ENCODE measurements around the gene TMEM248.
A peak's percentile ranks its signal among the peaks of the same experiment; 100 is the strongest.
"Not testable (repeated sequence)": the region's sequence is repeated elsewhere in the genome, so short reads cannot be mapped to it uniquely, and the experiment has no call there.

TMEM248 gene

DNA sequence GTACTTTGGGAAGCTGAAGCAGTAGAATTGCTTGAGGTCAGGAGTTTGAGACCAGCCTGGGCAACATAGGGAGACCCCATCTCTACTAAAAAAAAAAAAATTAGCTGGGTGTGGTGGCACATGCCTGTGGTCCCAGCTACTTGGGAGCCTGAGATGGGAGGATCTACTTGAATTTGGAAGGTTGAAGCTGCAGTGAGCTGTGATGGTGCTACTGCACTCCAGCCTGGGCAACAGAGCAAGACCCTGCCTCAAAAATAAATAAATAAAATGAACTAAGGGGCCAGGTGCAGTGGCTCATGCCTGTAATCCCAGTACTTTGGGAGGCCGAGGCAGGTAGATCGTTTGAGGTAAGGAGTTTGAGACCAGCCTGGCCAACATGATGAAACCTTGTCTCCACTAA lies 9.8 kb upstream of the TMEM248 start:
- not testable (repeated sequence) for DNase-seq

GRCh38 chr7:66912195-66912594 lies 8.8 kb upstream of the TMEM248 start:
- DNase-seq = no peak

DNA sequence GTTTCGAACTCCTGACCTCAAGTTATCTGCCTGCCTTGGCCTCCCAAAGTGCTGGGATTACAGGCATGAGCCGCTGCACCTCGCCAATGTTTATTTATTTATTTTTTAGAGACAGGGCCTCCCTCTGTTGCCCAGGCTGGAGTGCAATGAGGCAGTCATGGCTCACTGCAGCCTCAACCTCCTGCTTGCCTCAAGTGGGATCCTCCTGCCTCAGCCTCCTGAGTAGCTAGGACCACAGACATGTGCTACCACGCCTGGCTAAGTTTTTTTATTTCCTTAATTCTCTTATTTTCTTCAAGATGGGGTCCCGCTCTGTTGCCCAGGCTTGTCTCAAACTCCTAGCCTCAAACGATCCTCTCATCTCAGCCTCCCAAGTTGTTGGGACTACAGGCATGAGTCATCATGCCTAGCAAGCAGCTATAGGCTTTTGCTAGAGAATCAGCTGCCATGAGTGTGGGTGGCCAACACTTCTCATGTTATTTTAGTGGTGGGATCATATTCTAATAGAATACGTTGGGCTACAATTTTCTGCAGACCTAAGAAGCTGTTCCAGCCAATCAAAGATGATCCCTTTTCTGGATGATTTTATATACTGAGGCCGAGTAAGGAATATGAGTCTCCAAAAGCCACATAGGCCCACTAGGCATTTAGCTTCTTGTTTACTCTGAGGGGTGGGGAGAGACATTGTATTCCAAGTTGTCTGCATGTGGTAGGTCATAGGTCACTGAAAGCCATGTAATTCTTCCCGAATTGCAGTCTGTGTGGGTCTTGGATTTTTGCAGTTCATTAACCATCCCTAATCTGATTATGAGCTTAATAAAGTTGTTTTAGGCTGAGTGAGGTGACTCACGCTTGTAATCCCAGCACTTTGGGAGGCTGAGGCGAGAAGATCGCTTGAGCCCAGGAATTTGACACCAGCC lies 7.6 kb upstream of the TMEM248 start:
- no peak for DNase-seq

- DNase-seq = not testable (repeated sequence)
Observed at GRCh38 chr7:66917904-66918303, 3.1 kb upstream of the TMEM248 start.

DNA sequence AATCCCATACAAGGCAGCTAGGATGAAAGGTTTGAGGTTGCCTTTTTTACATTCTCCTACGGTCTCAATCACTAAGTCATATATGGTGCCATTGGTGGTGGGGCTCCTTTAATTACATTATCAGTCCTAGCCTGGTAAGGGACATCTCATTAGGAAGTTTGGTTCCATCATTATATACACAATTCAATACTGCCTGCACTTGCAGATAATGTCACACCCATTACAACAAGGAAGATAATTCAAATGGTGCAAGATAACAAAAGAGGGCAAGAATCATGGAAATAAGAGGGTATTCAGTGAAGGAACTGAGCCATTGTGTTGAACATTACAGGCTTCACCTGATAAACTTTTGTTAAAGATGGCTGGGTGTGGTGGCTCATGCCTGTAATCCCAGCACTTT lies 1.7 kb upstream of the TMEM248 start:
- no peak for DNase-seq

- no peak for DNase-seq
Observed at GRCh38 chr7:66919704-66920103, 1.3 kb upstream of the TMEM248 start.

DNA sequence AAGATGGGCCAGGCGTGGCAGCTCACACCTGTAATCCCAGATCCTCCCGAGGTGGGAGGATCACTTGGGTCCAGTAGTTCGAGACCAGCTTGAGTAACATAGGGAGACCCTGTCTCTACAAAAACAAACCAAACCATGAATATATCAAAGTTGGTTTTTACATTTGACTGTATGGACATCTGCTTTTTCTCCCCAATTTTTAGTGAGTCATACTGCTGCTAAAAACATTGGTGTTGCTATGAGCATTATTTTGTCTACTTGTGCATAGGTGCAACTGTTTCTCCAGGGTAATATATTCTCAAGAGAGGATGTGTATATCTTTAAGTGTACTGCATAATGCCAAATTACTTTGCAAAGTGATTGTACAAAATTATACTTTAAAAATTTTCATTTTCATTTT lies 769 bp upstream of the TMEM248 start:
- no peak for DNase-seq

GRCh38 chr7:66921396-66921917 lies 432 bp downstream of the TMEM248 start:
- DNase-seq = peak; percentile 39

GRCh38 chr7:66921918-66922486 lies 977 bp downstream of the TMEM248 start:
- DNase-seq = no peak

- no peak for DNase-seq
Observed at GRCh38 chr7:66925255-66925654, 4.2 kb downstream of the TMEM248 start.

DNA sequence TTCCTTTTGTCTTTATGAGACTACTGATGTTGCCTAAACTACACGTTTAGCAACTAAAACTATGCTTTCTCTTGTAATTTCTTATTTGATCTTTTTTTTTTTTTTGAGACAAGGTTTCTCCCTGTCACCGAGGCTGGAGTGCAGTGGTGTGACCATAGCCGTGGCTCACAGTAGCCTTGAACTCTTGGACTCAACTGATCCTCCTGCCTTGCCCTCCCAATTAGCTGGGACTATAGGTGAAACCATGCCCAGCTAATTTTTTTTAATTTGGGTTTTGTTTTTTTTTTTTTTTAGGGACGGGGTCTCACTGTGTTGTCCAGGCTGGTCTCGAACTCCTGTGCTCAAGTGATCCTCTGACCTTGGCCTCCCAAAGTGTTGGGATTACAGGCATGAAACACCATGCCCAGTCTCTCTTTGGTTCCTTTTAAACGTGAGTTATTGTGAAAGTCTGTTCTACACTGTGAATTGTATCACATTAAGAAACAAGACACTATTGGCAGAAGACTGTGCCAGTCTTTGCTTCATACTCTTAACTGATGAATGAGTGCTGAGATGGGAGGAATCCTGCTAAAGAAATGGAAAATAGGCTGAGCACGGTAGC lies 6.4 kb downstream of the TMEM248 start:
- DNase-seq = no peak

GRCh38 chr7:66928388-66928787 lies 7.4 kb downstream of the TMEM248 start:
- no peak for DNase-seq

GRCh38 chr7:66929165-66929564 lies 8.1 kb downstream of the TMEM248 start:
- DNase-seq = no peak

GRCh38 chr7:66929935-66930334 lies 8.9 kb downstream of the TMEM248 start:
- no peak for DNase-seq

DNA sequence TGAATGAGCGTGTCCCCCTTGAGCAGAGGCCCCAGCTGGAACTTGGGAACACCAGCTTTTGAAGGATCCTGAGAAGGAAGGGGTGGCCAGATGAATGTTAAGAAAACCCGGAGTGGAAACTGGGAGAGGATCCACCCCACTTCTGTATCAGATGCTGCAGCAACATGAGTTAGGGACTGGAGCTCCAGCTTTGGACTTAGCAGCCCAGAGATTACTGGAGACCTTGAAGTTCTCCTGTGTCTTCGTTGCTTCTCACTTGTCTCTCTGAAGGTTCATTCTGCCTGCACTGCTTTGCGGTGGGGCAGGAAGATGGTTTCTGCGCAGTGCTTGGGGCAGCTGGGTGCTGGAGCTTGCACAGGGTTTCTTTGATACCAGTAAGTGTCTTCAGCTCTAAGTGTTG lies 9.3 kb downstream of the TMEM248 start:
- no peak for DNase-seq

- no peak for DNase-seq
Observed at GRCh38 chr7:66933469-66933868, 12.4 kb downstream of the TMEM248 start.

GRCh38 chr7:66937940-66938339 lies 16.9 kb downstream of the TMEM248 start:
- DNase-seq = no peak

DNA sequence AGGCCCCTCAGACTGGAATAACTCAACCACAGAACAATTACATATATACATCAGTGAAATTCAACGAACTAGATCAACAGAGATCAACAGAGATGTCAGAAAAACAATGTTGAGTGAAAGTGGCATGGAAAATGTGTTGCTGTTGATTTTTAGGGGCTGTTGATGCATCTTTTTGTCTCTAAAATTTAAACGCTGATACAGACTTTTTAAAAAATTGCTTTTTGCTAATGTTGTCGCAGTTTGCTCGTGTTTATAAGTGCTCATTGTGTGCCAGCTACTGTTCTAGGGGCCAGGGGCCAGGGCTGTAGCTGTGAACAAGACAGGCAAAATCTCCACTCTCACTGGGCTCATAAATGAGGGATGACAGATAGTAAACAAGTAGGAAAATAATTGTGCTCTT lies 18.3 kb downstream of the TMEM248 start:
- DNase-seq = no peak

GRCh38 chr7:66946545-66946944 lies 25.5 kb downstream of the TMEM248 start:
- DNase-seq = no peak

DNA sequence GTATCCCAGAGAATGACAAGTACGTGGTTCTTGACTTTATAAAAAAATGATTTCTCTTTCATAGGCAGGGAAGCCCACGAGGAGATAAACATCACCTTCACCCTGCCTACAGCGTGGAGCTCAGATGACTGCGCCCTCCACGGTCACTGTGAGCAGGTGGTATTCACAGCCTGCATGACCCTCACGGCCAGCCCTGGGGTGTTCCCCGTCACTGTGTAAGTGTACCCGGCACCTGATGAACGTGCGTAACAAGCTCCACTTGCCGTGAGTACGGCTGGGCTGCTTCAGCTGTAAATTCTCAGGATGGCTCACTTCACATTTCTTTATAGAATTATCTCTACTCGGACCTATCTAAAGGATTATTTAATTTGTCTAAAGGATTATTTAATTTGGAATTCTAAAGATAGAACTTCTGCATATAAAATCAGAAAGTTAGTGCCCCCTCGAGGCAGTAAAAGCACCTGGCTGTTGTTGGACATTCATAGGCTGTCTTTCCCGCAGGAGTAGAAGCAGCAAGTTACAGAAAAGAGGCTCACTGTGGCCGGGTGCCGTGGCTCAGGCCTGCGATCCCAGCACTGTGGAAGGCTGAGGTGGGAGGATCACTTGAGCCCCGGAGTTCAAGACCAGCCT lies 27.6 kb downstream of the TMEM248 start:
- DNase-seq = no peak

- no peak for DNase-seq
Observed at GRCh38 chr7:66950311-66950710, 29.3 kb downstream of the TMEM248 start.

GRCh38 chr7:66950763-66951162 lies 29.7 kb downstream of the TMEM248 start:
- no peak for DNase-seq

DNA sequence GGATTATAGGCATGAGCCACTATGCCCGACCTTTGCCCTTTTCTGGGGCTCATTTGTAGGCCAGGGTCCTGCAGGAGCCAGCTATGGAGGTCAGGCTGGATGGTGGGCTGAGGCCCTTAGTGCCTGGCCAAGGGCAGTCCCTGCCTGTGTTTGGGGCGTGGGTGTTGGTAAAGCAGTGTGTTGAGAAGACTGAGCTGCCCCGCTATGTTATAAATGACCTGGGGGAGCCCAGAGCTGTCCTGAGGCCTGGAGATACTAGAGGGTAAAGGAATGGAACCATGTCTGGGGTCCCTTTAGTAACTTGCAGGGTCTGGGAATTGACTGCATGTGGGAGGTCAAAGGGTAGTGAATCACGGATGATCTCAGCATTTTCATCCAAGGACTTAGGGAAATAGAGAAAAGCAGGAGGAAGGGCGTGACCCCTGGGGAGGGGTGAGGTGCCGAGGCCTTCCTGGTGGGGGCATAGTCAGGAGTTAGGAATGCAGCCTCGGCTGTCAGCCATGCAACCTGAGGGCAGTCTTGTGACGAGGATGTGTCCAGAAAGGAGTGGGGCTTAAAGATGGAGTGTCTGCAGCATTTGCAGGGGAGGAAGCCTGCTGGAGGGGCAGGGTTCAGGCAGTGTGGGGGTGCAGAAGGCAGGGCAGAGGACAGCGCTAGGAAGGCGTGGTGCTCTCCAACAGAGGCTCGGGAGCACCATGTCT lies 31.5 kb downstream of the TMEM248 start:
- no peak for DNase-seq
